MV-4-11 (cell line): ENCODE data around the gene BLNK.

Source experiments
- DNase-seq: peaks from one replicate; lab custom pipeline; 2025; lab: John Stamatoyannopoulos, UW

The BLNK gene

GRCh38 chr10:96261930-96262329 lies 9.4 kb downstream of the BLNK start:
- no peak for DNase-seq

GRCh38 chr10:96261132-96261531 lies 10.2 kb downstream of the BLNK start:
- no peak for DNase-seq

- no peak for DNase-seq
Measured at GRCh38 chr10:96260014-96260413, 11.4 kb downstream of the BLNK start.

- no peak for DNase-seq
Measured at GRCh38 chr10:96259150-96259549, 12.2 kb downstream of the BLNK start.

GRCh38 chr10:96257944-96258343 lies 13.4 kb downstream of the BLNK start:
- DNase-seq = peak; percentile 78

- DNase-seq = no peak
Measured at GRCh38 chr10:96255549-96256333, 15.6 kb downstream of the BLNK start.

GRCh38 chr10:96254976-96255375 lies 16.4 kb downstream of the BLNK start:
- no peak for DNase-seq

- DNase-seq = peak; percentile 48
Measured at GRCh38 chr10:96252730-96253129, 18.6 kb downstream of the BLNK start.

GRCh38 chr10:96250349-96250748 lies 21.0 kb downstream of the BLNK start:
- no peak for DNase-seq

- no peak for DNase-seq
Measured at GRCh38 chr10:96249264-96249663, 22.1 kb downstream of the BLNK start.

- DNase-seq = no peak
Measured at GRCh38 chr10:96244354-96244753, 27.0 kb downstream of the BLNK start.

- no peak for DNase-seq
Measured at GRCh38 chr10:96243296-96243695, 28.1 kb downstream of the BLNK start.

- no peak for DNase-seq
Measured at GRCh38 chr10:96242822-96243221, 28.5 kb downstream of the BLNK start.

- DNase-seq = peak; percentile 73
Measured at GRCh38 chr10:96238646-96239623, 32.4 kb downstream of the BLNK start.

GRCh38 chr10:96236876-96237275 lies 34.5 kb downstream of the BLNK start:
- DNase-seq = no peak

- DNase-seq = peak; percentile 84
Measured at GRCh38 chr10:96236090-96236478, 35.3 kb downstream of the BLNK start.

- no peak for DNase-seq
Measured at GRCh38 chr10:96235326-96236089, 35.9 kb downstream of the BLNK start.

GRCh38 chr10:96233959-96234358 lies 37.4 kb downstream of the BLNK start:
- no peak for DNase-seq

- no peak for DNase-seq
Measured at GRCh38 chr10:96230527-96230926, 40.8 kb downstream of the BLNK start.

GRCh38 chr10:96229568-96230030 lies 41.8 kb downstream of the BLNK start:
- peak; percentile 67 for DNase-seq

GRCh38 chr10:96228408-96228994 lies 42.9 kb downstream of the BLNK start:
- DNase-seq = no peak

- no peak for DNase-seq
Measured at GRCh38 chr10:96227206-96227605, 44.2 kb downstream of the BLNK start.
